Stimulated activated CD8-positive, alpha-beta memory T cell treated with anti-CD3 and anti-CD28 coated beads, Interleukin-2, amount 100 ng/mL, for 1 hour (primary cell): Measurements from ENCODE around the gene CLDN4.
"Not testable (repeated sequence)": the region's sequence is repeated elsewhere in the genome, so short reads cannot be mapped to it uniquely, and the experiment has no call there.

Experiments
- DNase-seq, 2 donors: peaks; one replicate each; pipeline ENCODE4 v3.0.0-alpha.2; 2020; ENCODE audit warnings: low read depth in 2 of 2

CLDN4 gene

DNA sequence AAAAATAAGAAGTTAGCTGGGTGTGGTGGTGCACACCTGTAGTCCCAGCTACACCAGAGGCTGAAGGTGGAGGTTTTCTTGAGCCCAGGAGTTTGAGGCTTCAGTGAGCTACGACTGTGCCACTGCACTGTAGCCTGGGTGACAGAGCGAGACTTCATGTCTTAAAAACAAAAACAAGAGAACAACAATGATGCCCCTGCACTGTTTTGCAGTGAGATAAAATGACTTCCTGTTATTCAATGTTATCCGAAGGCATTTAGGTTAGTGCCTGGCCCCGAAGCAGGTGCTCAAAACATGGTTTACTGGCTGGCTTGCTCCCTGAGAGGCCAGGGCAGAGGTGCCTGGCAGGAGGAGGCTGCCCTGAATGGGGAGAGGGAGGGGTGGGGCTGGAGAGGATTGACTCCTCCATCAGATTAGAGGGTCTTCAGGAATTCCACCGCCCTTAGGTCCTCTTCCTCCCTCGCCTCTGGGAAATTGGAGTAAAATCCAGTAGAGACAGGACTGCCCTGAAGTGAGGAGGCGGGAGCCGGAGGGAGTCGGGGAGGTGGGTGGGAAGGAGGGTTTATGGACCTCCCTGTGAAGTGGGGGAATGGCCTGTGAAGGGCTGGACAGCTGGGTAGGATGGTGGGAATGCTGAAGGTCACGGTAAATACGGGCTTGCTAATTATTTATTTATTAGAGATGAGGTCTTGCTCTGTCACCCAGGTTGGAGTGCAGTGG is 6.8 kb upstream of the CLDN4 start:
- no peak for DNase-seq

DNA sequence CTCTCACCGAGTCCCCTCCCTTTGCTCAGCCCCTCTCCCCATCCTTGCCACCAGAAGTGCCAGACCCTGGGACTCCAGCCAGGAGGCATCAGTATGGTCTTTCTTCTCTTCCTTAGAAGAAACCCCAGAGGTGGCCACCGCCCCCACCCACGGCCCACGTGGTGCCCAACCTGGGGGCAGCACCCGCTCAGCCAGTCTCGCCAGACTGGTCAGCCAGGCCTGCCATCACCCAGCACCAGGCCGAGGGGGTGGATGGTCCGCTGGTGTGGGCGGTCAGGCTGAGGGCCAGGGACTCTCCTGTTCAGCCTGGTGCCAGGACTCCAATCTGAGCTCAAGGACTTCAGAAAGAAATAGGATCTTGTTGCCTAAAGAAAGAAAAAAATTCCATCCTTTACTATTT is 5.8 kb upstream of the CLDN4 start:
- no peak for DNase-seq

DNA sequence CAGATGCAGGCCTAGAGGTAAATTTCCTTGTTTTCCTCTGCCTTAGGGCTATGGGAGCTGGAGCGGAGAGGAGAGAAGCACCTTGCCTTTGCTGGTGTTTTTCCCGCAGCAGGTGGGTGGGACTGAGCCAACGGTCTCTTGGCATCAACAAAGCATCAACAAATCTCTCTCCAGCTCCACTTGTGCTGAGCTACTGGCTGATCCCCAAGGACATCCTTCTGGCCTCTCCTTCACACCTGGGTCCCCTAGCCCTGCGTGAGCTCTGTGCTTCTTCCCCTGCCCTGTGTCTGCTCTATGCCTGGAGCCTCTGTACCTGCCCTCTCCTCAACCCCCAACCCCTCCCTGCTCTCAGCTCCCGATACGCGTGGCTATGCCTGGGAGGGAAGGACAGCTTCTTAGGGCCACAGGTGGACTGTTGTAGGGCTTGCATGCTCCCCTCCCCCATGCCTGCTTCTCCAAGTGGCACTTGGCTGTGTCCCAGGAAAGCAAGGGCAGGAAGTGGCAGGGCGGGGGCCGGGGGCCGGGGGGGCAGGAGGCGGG is 3.2 kb upstream of the CLDN4 start:
- no peak for DNase-seq

DNA sequence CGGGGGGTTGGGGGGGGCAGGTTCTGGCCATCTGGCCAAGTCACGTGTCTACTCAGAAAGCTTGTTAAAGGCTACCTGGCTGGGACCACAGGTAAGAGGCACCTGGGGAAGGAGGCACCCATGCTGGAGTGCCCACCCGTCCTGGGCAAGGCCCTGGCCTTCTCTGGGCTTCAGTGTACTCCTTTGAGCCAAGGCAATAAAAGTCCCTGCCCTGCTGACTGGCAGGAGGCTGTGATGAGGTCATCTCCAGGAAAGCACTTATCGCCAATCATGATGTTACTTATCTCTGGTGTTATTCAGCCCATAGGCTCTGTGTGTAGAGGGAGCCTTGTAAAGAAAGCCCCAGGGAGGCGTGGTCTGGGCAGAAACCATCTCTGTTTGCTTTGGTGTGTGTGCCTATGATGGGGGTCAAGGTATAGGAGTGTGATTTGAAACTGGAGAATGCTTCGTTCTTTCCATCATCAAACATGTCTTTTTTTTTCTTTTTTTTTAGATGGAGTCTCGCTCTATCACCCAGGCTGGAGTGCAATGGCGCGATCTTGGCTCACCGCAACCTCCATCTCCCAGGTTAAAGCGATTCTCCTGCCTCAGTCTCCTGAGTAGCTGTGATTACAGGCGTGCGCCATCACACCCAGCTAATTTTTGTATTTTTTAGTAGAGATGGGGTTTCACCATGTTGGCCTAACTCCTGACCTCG is 2.5 kb upstream of the CLDN4 start:
- DNase-seq: no peak

DNA sequence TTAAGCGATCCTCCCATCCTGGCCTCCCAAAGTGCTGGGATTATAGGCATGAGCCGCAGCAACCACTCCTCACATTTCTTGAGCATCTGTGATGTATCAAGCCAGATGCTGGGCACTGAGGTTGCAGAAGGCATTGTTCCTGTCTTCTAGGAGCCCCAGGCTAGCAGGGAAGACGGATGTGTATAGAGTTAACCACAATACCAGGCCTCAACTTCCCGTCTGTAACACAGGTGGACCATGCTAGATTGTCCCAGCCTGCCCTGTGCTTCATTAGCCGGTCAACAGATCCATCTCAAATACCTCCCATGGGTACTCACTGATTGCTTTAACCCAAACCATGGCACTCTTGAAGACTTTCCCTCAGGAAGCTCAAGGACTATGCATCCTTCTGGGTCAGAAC is 1.8 kb upstream of the CLDN4 start:
- no peak for DNase-seq

DNA sequence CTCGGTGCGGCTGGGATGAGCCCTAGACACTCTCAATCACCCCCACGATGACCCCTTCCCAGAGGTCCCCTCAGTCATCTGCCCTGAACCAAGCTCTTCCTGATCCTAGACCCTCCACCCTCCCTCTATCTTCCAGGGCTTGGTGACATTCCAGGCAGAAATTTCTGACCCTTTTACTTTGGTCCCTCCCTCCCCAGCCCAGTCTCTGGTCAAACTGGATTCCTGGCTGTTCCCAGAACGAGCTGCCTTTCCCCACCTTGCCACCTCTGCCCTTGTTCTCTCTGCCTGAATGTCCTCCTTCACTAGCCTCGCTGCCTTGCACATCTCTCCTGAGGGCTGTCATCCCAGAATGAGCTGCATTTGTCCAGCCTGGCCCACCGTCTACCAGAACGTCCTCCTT is 1.3 kb upstream of the CLDN4 start:
- no peak for DNase-seq

DNA sequence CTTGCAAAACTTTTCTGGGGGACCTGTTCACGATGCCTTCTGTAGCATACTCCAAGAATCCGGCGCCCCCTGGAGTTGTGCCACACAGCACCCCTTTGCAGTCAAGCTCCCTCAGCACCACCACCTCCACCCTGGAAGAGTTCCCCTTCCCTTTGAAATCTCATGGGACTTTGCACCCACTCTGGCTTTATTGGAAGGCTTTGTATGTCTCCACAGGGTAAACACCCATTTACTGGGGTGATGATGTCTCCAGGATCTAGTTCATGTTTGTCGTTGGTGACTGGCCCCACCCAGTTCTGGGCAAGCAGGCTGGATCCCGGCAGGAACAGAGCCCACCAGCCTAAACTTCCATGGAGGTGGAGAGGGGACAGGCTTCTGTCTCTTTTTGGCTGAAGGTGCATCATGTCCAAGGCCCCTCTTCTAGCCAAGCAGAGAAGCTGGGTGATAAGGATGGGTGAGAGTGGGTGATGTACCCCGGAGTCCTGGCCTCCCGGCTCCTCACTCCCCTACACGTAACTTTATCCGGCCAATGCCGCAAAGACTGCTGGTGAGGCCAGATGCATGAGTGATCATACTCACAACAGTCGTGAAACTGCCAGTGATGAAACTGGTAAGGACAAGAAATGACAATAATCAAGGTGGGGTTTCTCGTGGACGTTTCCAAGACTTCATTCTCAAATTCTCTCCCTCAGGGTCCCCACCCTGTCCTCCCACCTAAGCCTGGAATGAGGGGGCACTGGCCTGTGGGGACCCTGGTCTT is 695 bp upstream of the CLDN4 start:
- DNase-seq: no peak

DNA sequence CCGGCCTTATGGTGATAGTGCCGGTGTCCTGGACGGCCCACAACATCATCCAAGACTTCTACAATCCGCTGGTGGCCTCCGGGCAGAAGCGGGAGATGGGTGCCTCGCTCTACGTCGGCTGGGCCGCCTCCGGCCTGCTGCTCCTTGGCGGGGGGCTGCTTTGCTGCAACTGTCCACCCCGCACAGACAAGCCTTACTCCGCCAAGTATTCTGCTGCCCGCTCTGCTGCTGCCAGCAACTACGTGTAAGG is 713 bp downstream of the CLDN4 start:
- DNase-seq: no peak

DNA sequence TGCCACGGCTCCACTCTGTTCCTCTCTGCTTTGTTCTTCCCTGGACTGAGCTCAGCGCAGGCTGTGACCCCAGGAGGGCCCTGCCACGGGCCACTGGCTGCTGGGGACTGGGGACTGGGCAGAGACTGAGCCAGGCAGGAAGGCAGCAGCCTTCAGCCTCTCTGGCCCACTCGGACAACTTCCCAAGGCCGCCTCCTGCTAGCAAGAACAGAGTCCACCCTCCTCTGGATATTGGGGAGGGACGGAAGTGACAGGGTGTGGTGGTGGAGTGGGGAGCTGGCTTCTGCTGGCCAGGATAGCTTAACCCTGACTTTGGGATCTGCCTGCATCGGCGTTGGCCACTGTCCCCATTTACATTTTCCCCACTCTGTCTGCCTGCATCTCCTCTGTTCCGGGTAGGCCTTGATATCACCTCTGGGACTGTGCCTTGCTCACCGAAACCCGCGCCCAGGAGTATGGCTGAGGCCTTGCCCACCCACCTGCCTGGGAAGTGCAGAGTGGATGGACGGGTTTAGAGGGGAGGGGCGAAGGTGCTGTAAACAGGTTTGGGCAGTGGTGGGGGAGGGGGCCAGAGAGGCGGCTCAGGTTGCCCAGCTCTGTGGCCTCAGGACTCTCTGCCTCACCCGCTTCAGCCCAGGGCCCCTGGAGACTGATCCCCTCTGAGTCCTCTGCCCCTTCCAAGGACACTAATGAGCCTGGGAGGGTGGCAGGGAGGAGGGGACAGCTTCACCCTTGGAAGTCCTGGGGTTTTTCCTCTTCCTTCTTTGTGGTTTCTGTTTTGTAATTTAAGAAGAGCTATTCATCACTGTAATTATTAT is 1.2 kb downstream of the CLDN4 start:
- DNase-seq: no peak

DNA sequence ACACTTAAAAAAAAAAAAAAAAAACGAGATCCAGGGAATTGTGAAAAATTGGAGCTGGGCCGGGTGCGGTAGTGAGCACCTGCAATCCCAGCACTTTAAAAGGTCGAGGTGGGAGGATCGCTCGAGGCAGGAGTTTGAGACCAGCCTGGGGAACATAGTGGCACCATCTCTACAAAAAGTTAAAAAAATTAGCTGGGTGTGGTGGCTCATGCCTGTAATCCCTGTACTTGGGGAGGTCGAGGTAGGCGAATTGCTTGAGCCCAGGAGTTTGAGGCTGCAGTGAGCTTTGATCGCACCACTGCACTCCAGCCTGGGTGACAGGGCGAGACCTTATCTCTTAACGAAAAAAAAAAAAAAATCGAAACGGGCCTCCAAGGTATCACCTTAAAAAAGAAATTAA is 2.0 kb downstream of the CLDN4 start:
- no peak for DNase-seq

DNA sequence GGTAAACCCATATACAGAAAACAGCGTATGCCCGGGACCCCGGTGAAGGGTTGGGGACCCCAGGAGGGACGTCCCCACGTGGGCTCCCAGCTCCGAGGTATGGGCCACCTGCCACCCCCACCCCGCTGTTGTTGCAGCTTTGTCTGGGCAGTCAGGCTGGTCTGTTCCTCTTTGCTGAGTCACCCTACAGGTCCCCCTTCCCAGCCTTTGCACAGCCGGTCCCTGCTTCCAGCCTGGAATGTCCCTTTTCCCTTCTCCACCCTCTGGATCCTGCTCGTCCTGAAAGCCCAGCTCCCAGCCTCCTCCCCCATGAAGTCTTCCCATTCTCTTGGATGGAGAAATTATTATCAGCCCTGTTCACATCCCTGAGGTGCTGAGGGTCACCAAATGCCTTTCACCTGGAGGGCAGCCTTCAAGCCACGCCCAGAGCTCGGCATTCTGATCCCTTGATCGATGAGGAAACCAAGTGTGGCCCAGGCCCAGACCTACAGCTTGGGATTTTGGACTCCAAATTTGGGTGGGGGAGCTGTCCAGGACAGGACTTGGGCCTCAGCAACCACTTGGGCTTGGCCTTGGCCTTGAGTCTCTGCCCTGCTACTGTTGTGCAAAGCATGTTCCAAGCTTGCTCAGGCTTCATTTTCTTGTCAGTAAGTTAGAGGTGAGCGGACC is 2.6 kb downstream of the CLDN4 start:
- DNase-seq: no peak

DNA sequence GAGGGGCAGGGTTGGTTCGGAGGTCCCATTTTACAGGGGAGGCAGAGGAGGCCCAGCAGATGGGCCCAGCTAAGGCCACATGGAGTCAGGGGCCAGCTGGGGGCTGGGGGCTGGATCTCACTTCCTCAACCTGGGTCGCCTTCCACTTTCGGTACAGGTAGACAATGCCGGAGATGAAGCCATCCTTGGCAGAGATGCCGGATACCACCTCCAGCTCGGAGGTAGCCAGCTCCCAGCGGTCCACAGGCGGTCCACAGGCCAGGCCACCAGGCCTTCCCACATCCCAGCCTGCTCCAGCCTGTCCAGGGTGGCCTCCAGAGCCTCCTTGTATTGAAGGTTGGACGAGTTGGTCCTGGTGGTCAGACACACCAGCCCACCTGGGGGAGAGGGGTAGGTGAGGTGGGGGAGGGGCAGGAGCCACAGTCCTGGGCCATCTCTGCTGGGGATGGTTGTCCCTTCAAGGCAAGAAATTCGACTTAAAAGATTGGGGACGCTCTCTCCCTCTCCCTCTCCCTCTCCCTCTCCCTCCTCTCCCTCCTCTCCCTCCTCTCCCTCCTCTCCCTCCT is 3.9 kb downstream of the CLDN4 start:
- DNase-seq: no peak

DNA sequence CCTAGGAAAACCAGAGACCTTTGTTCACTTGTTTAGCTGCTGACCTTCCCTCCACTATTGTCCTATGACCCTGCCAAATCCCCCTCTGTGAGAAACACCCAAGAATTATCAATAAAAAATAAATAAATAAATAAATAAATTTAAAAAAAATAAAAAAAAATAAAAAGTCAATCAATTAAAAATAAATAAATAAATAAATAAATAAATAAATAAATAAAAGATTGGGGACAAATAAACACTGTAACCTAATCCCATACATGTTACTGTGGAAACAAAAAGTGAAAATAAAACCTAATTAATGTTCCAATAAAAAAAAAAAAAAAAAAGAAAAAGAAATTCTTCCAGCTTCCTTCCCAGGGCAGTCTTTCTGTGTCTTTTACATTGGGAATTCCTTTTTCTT is 6.4 kb downstream of the CLDN4 start:
- DNase-seq: not testable (repeated sequence)

DNA sequence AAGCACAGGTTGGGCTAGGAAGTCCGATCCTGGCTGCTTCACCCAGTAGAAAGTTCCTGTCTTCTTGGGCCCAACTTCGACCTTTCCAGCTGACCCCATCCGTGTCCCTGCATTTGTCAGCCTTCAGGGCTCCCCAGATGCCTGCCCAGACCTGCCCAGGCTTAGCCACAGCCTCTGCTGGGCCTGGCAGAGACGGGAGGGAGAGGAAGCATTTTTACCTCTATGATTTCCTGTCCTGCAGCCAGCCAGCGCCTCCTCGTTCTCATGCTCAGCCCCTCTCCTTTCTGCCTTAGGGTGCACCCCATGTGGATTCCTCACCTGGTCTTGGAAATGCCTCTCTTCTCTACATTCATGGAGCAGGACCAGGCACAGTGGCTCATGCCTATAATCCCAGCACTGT is 7.8 kb downstream of the CLDN4 start:
- no peak for DNase-seq

DNA sequence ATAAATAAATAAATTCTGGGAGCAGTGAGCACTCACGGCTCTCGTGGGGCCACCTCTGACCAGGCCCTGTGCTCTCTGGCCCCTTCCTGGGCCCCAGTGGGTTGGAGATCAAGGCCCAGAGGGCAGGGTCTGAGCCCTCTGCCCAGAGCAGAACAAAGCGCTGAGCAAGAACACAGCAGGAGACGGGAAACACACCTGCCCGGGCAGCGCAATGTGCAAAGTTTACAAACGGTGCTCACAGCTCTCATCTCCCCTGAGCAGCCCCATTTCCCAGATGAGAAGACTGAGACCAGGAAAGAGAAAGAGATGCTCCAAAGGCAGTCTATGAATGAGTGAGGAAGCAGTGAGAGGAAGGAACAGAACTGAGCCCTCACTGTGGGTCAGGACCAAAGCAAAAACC is 8.5 kb downstream of the CLDN4 start:
- no peak for DNase-seq

DNA sequence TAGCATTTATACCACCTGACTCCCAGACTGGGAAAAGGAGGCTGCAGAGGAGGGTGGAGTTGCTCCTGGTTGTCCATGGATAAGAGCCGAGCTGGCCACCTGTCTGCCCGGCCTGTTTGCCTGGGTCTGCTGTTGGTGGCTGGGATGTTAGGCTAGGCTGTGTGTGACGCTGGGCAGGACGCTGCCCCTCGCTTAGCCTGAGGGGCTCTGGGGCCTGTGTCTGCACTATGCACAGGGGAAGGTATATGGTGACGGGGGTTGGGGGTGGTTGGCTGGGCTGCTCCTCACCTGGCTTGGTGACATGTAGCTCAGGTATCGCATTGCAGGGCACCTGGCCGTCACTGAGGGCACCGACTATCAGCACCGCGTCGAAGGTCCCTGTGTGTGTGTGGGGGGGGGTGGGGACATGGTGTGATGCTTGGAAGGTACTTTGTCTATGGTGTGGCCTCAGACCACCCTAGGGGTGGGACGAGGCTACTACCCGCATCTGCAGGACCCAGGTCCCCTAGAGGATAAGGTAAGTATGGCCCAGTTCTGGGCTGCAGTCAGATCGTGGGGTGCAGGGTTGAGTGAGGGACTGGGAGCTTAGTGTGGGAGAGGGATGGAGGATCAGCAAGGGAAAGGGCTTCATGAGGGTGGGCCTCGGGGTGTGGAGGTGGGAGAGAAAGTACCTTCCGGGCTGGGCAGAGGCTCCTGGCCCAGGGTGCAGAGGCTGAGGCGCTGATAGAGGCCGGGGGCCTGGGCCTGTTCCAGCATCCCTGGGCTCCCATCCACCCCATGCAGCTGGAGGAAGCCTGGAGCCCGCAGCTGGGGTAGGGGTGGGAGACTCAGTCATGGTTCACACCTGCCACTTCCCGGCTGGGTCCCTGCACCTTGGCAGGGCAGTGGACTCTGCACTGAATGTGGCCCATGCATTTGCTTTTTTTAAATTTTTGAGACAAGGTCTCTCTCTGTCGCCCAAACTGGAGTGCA is 9.2 kb downstream of the CLDN4 start:
- no peak for DNase-seq

DNA sequence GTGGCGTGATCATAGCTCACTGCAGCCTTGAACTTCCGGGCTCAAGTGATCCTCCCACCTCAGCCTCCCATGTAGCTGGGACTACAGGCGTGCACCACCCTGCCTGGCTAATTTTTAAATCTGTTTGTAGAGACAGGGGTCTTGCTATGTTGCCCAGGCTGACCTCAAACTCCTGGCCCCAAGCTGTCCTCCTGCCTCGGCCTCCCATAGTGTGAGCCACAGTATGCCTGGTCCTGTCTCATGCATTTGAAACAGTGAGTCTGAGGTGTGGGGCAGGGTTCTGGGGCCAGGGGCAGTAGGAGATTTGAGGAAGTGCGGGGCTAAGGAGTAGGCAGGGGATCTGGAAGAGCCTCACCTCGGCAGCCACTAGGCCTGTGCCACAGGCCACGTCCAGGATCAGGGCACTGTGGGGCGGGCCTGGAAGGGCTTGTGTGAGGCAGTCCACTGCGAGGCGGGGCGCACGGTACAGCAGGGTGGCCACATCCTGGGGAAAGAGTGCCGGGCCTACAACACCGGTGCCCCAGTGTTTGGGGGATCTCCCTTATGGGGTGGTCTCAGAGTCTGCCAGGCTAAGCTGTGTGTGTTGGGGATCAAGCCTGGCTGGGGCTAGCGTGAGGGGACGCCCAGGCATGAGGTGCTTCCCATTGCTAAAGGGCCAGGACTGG is 10.1 kb downstream of the CLDN4 start:
- DNase-seq: no peak

DNA sequence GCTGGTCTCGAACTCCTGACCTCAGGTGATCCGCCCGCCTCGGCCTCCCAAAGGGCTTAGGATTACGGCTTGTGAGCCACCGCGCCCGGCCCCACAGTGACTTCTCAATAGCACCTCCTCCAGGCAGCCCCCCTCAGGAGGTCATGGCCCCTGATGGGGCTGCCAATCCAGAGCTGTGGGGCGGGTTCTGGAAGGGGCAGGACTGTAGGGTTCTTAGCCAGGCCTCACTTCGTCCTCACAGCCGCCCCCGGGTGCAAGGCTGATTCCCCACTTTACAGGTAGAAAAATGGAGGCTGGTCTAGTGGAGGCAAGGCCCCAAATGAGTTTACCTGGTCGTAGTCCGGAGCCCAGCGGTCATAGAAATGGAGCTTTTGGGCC is 10.9 kb downstream of the CLDN4 start:
- no peak for DNase-seq
